GM18517 (cell line): Measurements from ENCODE around the gene DCTN2.
"Not testable (repeated sequence)": the region's sequence is repeated elsewhere in the genome, so short reads cannot be mapped to it uniquely, and the experiment has no call there.

Source experiments
- ATAC-seq: cut with Tn5 transposase; IDR thresholded peaks from one replicate; pipeline ENCODE4 v1.9.1; 2021; ENCODE audit warnings: mild to moderate bottlenecking, moderate library complexity; ENCODE audit not compliant: unreplicated experiment

The DCTN2 gene

GRCh38 chr12:57517187-57517586, 29.8 kb downstream of the DCTN2 start:
- no peak for ATAC-seq

GRCh38 chr12:57516617-57517153, 30.3 kb downstream of the DCTN2 start:
- no peak for ATAC-seq

- ATAC-seq = no peak
These were observed 31.0 kb downstream of the DCTN2 start for GRCh38 chr12:57515934-57516541.

GRCh38 chr12:57515408-57515933, 31.5 kb downstream of the DCTN2 start:
- ATAC-seq = no peak

GRCh38 chr12:57514720-57515407, 32.1 kb downstream of the DCTN2 start:
- ATAC-seq = no peak

- ATAC-seq = not testable (repeated sequence)
These were observed 32.7 kb downstream of the DCTN2 start for GRCh38 chr12:57514246-57514645.

GRCh38 chr12:57513677-57514076, 33.3 kb downstream of the DCTN2 start:
- ATAC-seq = not testable (repeated sequence)

- ATAC-seq = no peak
These were observed 33.7 kb downstream of the DCTN2 start for GRCh38 chr12:57513266-57513665.

- no peak for ATAC-seq
These were observed 34.3 kb downstream of the DCTN2 start for GRCh38 chr12:57512665-57513064.

GRCh38 chr12:57511588-57512325, 35.2 kb downstream of the DCTN2 start:
- ATAC-seq = no peak

- no peak for ATAC-seq
These were observed 35.8 kb downstream of the DCTN2 start for GRCh38 chr12:57511161-57511560.

GRCh38 chr12:57507796-57508195, 39.2 kb downstream of the DCTN2 start:
- not testable (repeated sequence) for ATAC-seq

- not testable (repeated sequence) for ATAC-seq
These were observed 40.5 kb downstream of the DCTN2 start for GRCh38 chr12:57506541-57506940.

GRCh38 chr12:57502311-57502969, 44.6 kb downstream of the DCTN2 start:
- ATAC-seq = not testable (repeated sequence)

GRCh38 chr12:57500213-57500612, 46.8 kb downstream of the DCTN2 start:
- no peak for ATAC-seq

- no peak for ATAC-seq
These were observed 48.4 kb downstream of the DCTN2 start for GRCh38 chr12:57498571-57498970.

GRCh38 chr12:57498132-57498502, 48.9 kb downstream of the DCTN2 start:
- no peak for ATAC-seq

GRCh38 chr12:57497223-57498131, 49.5 kb downstream of the DCTN2 start:
- ATAC-seq = no peak

- no peak for ATAC-seq
These were observed 50.2 kb downstream of the DCTN2 start for GRCh38 chr12:57496822-57497221.
